ENCODE measurements around the gene FOXL2.

DNA sequence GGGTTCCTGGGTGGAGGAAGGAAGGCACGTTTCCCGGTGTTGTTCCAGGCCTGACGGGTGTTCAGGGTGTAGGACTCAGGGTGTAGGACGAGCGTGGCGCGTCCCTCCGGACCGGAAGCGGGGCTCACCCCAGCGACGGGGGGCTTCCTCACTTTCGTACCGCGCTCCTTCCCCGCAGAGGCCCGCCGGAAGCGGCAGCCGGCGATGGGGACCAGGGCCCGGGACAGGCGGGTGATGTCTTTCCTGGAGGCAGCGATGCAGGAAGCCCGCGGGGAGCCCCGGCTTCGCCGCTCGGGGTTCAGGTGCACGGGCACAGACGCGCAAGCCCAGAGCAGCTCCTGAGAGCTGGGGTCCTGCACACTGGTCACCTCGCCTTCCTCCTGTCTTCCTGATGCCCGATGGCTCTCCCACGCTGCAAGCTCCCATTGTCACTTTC is 13.5 kb upstream of the FOXL2 start:
- TF ChIP-seq, protein P1, sequence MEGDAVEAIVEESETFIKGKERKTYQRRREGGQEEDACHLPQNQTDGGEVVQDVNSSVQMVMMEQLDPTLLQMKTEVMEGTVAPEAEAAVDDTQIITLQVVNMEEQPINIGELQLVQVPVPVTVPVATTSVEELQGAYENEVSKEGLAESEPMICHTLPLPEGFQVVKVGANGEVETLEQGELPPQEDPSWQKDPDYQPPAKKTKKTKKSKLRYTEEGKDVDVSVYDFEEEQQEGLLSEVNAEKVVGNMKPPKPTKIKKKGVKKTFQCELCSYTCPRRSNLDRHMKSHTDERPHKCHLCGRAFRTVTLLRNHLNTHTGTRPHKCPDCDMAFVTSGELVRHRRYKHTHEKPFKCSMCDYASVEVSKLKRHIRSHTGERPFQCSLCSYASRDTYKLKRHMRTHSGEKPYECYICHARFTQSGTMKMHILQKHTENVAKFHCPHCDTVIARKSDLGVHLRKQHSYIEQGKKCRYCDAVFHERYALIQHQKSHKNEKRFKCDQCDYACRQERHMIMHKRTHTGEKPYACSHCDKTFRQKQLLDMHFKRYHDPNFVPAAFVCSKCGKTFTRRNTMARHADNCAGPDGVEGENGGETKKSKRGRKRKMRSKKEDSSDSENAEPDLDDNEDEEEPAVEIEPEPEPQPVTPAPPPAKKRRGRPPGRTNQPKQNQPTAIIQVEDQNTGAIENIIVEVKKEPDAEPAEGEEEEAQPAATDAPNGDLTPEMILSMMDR (IDR thresholded peaks at IDR 0.05) = no peak
- no peak for TF ChIP-seq POLR2A (IDR thresholded peaks at IDR 0.05)

Data from heart left ventricle (tissue), 13 donors.